GM06990 (cell line): Measurements from ENCODE around the gene GPRC5A.

ENCODE experiments used
- DNase-seq: peaks from one replicate; pipeline ENCODE4 v3.0.0-alpha.2; 2011; ENCODE audit not compliant: insufficient read length; ENCODE audit errors: extremely low read depth
- H3K27me3 ChIP-seq: replicated peaks from 2 replicates; pipeline ENCODE4 v1.6.0; 2011; ENCODE audit warnings: low read length; ENCODE audit not compliant: control insufficient read depth, insufficient read depth
- H3K36me3 ChIP-seq: 2 replicates; pipeline ENCODE4 v1.5.1; 2011; ENCODE audit warnings: low read length; ENCODE audit not compliant: control insufficient read depth, insufficient read depth
- H3K4me3 ChIP-seq: replicated peaks from 2 replicates; pipeline ENCODE4 v1.5.1; 2011; ENCODE audit warnings: low read depth, mild to moderate bottlenecking, control low read depth, low read length
- TF ChIP-seq, protein P1 (sequence below): IDR thresholded peaks from 2 replicates; pipeline ENCODE4 v1.5.1; 2011; ENCODE audit warnings: low read length, control low read depth, mild to moderate bottlenecking, inconsistent platforms; ENCODE audit not compliant: insufficient read depth, poor library complexity, severe bottlenecking

Gene GPRC5A

GRCh38 chr12:12901158-12901791 is 9.9 kb downstream of the GPRC5A start:
- H3K4me3 ChIP-seq = no peak overlapping the region
- no peaks in the 10 kb centered on the region for H3K27me3 ChIP-seq
- DNase-seq = no peak
- TF ChIP-seq, protein P1, sequence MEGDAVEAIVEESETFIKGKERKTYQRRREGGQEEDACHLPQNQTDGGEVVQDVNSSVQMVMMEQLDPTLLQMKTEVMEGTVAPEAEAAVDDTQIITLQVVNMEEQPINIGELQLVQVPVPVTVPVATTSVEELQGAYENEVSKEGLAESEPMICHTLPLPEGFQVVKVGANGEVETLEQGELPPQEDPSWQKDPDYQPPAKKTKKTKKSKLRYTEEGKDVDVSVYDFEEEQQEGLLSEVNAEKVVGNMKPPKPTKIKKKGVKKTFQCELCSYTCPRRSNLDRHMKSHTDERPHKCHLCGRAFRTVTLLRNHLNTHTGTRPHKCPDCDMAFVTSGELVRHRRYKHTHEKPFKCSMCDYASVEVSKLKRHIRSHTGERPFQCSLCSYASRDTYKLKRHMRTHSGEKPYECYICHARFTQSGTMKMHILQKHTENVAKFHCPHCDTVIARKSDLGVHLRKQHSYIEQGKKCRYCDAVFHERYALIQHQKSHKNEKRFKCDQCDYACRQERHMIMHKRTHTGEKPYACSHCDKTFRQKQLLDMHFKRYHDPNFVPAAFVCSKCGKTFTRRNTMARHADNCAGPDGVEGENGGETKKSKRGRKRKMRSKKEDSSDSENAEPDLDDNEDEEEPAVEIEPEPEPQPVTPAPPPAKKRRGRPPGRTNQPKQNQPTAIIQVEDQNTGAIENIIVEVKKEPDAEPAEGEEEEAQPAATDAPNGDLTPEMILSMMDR = no peak
- H3K36me3 ChIP-seq = no peaks in the 10 kb centered on the region

- TF ChIP-seq, protein P1 = no peak
Measured at GRCh38 chr12:12902036-12902435, 10.7 kb downstream of the GPRC5A start.

GRCh38 chr12:12903642-12904609 is 12.6 kb downstream of the GPRC5A start:
- TF ChIP-seq, protein P1 = no peak
- H3K27me3 ChIP-seq = no peaks in the 10 kb centered on the region
- DNase-seq = no peak
- no peaks in the 10 kb centered on the region for H3K36me3 ChIP-seq
- no peak overlapping the region for H3K4me3 ChIP-seq

More at GRCh38 chr12:12902036-12902435, 10.7 kb downstream of the GPRC5A start:
- H3K27me3 ChIP-seq = no peaks in the 10 kb centered on the region
- DNase-seq = no peak
- no peak overlapping the region for H3K4me3 ChIP-seq
- H3K36me3 ChIP-seq = no peaks in the 10 kb centered on the region

GRCh38 chr12:12907552-12907951 is 16.2 kb downstream of the GPRC5A start:
- Histone ChIP-seq H3K36me3 (no peaks in the 10 kb centered on the region), H3K27me3 (no peaks in the 10 kb centered on the region), H3K4me3 (no peak overlapping the region)
- no peak for DNase-seq
- TF ChIP-seq, protein P1 = no peak

DNA sequence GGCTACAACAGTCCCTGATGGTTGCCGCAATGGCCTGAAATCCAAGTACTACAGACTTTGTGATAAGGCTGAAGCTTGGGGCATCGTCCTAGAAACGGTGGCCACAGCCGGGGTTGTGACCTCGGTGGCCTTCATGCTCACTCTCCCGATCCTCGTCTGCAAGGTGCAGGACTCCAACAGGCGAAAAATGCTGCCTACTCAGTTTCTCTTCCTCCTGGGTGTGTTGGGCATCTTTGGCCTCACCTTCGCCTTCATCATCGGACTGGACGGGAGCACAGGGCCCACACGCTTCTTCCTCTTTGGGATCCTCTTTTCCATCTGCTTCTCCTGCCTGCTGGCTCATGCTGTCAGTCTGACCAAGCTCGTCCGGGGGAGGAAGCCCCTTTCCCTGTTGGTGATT is 16.9 kb downstream of the GPRC5A start:
- no peaks in the 10 kb centered on the region for H3K36me3 ChIP-seq

More for the DNA sequence above, 16.9 kb downstream of the GPRC5A start:
- DNase-seq = no peak
- H3K4me3 ChIP-seq = no peak overlapping the region
- no peaks in the 10 kb centered on the region for H3K27me3 ChIP-seq
- TF ChIP-seq, protein P1 = no peak
